NCI-H524 treated with DMSO at 0.1 percent for 48 hours (cell line): ENCODE measurements around the gene CCDC106.

Experiments
- DNase-seq: peaks from one replicate; lab custom pipeline; 2025; lab: John Stamatoyannopoulos, UW

Gene CCDC106

DNA sequence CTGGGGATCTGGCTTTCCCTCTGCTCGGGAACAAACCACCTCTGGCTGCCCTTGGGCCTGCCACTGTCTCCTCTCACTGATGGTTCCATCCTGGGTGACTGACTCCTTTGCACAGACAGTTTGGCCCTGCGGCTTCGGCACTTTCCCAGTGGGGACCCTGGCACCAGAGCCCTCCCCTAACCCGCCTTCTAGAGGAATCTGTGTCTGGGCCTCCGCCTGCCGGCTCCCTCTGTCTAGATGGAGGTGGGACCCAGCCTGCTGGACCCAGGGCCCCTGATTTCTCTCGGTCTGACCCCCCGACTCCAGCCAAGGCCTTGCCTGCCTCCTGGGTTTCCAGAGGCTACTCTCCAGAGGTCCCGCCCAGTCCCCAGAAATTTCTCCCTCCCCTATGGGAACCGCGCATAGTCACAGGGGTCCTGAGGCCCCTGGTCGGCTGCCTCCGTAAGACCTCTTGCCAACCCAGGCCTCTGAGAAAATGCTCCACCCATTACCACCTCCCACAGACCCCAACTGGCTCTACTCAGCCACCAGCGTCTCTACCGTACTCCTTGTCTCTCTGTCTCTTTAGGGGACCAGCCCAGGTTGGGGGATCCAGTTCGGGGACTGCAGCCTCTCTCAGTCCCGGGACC lies 2.7 kb downstream of the CCDC106 start:
- DNase-seq: no peak

DNA sequence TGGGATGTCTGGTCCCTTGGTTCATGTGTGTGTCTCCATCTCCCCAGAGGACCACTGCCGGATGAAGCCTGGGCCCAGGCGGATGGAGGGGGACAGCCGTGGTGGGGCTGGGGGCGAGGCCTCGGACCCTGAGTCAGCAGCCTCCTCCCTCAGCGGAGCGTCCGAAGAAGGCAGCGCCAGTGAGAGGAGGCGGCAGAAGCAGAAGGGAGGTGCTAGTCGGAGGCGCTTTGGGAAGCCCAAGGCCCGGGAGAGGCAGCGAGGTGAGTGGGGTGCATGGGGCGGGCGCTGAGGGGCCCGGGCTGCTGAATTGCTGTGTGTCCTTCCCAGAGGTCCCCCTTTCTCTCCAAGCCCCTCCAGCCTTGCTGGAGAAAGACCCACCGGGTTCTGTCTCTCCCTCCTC lies 3.2 kb downstream of the CCDC106 start:
- no peak for DNase-seq

- no peak for DNase-seq
Measured at GRCh38 chr19:55652311-55653128, 4.5 kb downstream of the CCDC106 start.

DNA sequence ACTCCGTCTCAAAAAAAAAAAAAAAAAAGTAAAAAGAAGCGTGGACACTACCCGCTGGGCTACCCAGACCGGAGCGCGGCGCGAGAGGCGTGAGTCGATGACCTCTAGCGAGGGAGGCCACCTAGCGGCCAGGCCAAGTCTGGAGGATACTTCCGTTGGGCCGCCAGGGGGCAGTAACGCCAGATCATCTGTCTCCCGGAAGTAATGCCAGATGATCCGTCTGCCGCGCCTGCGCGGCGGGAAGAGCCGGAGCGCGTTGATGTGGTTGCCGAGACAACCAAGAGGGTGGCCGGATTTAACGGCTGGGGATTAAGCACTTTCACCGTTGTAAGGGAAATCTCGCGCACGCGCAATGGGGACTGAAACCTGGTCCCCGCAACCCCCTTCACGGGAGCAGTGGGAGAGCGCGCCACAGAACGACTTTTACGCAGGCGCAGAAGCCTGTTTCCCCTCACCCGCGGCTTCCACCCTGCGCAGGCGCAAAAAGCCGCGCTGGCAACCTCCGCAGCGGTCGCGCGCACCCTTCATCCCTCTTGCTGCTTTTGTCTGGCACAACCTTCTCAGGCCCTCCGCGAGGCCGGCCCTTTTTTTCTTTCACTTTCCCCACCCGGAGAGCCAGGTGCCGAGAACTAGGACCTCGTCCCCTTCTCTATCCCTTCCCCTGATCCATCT lies 5.8 kb downstream of the CCDC106 start:
- DNase-seq: peak; percentile 93

GRCh38 chr19:55654323-55654867 lies 6.4 kb downstream of the CCDC106 start:
- peak; percentile 93 for DNase-seq

DNA sequence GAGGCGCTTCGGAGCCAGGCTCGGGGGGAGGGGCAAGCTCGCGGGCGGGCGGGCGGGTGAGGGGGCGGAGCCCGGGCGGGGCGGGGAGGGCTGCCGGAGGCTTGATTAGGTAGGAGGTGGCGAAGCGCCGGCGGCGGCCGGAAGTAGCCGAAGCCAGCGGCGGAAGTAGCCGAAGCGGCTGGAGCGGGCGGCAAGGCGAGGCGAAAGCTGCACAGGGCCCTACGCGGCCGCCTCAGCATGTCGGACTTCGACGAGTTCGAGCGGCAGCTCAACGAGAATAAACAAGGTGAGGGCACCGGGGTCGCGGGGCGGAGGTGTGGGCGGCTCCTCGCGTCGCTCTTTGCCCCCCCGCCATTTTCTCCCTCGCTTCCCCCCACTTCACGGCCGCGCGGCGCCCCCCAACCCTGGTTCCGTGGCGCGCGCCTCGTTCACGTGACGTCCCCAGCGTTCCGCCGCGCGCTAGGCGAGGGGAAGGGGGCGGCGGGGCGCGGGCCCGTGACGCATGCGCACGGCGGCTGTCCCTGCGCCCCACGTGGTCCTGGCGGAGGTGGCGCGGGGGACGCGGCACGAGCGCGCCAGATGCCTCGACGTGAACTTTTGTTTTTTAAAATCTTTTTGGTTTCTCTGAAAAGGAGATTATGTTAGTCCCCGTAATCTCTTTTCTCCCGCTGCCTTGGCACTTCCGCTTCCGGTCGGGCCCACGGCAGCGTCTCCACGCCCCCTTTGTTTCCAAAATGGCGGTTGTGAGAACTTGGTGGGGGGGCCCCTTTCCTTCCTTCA lies 7.0 kb downstream of the CCDC106 start, which contains the start of gene U2AF2:
U2AF2 (plus strand) TSS at position 168 of the 780 bp plus-strand sequence; CDS start at position 238, 70 bp downstream.
- peak; percentile 62 for DNase-seq

GRCh38 chr19:55655648-55656040 lies 7.6 kb downstream of the CCDC106 start:
- DNase-seq: no peak

GRCh38 chr19:55656552-55656951 lies 8.5 kb downstream of the CCDC106 start:
- DNase-seq: no peak

DNA sequence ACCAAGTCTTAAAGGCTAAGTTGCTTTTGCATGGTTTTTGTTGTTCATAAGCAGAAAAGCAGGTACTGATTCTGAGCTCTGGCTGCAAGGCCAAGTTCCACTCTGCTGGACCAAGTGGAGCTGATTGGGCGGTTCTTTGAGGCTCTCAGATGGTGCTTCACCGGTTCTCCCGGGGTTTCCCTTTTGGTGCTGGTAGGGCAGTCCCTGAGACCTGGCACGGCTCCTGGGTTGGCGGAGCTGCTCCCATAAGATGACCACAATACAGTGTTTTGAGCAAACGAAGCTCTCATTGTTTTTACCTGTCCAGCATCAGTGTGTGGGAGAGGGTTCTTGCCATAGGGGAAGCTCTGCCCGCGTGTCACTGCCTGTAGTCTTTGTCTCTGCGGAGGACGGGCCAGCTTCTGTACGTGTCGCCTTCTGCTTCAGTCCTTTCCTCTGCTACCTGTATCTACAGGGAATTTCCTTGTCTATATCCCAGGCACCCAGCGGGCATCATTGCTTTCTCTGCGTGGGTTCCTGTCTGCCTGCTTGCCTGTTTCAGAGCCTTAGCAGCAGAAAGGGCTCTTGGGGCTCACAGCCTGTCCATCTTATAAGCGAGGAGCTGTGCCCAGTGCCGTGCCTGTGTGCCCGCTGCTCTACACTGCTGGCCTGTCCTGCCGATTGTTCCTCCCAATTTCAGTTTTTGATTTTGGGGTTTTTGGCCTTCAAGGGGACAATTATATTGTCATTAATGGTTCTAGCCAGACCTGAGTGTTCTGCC lies 9.2 kb downstream of the CCDC106 start:
- no peak for DNase-seq

GRCh38 chr19:55658846-55659459 lies 10.9 kb downstream of the CCDC106 start:
- DNase-seq: no peak

- no peak for DNase-seq
Measured at GRCh38 chr19:55659822-55660221, 11.8 kb downstream of the CCDC106 start.

DNA sequence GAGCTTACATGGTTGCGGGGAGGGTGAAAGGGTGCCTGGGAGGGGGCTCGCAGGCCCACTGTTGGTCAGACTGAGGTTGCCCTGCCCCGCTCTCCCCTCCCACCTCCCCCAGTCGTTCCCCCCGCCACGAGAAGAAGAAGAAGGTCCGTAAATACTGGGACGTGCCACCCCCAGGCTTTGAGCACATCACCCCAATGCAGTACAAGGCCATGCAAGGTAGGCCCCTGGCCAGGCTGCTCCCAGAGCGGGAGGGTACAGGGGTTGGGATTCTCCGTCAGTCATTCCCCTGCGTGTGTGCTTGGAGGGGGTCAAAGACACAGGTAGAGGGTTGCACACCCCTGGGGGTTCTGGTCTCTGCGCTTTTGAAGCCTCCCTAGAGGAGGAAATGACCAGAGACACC lies 12.4 kb downstream of the CCDC106 start:
- no peak for DNase-seq

GRCh38 chr19:55660991-55661390 lies 13.0 kb downstream of the CCDC106 start:
- no peak for DNase-seq

DNA sequence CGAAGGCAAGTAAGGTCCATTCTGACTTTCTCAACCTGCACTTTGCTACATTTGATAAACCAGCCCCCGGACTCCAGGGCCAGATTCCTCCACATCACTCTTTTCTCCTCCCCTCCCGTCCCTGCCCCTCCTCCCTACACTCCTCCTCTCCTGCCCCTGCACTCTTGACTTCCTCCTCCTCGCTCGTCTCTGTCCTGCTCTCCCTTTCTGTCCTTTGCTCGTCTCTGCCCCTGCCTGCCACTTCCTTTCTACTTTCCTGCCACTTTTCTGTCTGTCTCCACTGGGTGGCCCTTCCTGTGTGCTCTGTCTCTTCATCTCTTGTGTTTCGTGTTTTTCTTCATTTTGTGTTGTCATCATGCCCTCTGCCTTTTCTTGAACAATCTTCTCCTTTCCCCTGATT lies 13.8 kb downstream of the CCDC106 start:
- DNase-seq: no peak

DNA sequence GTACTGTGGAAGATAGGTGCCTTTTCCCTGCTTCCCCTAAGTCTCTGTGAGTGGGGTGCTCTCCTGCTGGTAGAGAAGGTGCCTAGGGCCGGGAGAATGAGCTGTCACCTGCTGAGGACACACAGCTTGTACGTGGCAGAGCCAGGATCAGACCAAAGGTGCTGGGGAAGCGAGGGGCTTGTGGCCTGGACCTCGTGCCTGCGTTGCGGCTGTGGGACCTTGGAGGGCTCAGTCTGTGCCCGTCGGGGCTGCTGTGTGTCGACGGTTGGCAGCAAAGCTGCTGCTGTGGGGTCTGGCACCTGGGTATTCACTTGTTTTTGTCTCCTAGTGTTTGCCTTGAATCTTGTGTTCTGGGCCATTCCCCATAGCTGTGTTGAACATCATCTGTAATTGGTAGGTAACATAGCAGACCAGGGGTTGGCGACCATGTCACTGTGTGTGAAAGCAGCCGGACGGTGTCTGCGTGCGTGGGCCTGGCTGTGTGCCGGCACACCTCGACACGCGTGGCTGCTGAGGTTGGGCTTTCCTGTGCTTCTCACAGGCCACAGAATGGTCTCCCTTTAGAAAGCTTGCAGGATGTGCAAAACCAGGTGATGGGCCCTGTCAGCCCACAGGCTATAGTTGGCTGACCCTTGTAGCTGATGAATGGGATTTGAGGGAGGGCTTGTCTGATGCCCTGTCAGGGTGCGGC lies 16.0 kb downstream of the CCDC106 start:
- DNase-seq: no peak

GRCh38 chr19:55666343-55667005 lies 18.5 kb downstream of the CCDC106 start:
- no peak for DNase-seq

DNA sequence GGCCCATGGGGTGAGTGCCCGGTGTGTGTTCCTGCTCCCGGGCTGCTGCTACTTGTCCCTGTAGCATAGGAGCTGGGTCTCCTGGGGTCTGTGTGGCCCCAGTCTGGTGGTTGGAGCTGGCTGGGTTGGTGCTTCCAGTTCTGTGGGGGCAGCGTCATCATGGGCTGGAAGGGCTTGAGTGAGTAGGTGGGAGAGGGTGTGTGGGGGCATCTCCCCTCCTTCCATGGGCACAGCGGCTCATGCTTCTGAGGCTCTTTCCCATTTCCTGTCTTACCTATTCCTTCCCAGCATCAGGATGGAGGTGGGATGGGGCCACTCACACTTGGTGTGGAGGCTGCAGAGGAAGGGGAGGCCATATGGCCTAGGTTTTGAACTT lies 19.0 kb downstream of the CCDC106 start:
- no peak for DNase-seq

DNA sequence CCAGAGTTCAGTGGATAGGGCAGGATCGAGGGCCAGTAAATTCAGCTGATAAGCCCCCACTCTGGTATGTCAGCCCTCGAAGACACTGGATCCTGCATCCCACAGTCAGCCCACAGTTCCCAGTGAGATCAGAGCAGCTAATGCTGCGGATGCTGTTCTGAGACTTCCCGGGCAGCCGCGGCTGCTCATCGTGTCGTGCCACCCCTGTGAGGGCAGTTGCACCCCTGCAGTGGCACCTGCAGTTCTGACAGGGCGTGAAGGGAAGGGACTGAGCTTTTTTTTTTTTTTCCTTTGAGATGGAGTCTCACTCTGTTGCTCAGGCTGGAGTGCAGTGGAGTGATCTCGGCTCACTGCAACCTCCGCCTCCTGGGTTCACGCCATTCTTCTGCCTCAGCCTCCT lies 19.5 kb downstream of the CCDC106 start:
- DNase-seq: no peak

DNA sequence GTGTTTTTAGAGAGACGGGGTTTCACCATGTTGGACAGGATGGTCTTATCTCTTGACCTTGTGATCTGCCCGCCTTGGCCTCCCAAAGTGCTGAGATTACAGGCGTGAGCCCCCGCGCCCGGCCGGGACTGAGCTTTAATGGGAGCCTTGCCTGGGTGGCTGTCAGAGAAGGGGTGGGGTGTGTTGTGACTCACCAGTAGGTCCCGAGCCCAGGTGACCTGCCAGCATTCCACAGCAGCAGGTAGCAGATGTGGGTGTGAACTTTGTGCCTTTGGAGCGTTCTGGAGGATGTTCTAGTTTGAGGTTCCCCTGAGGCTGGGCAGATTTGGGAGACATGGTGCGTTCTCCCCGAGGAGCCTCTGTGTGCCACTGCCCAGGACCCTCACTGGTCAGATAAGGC lies 19.9 kb downstream of the CCDC106 start:
- DNase-seq: no peak
